ENCODE measurements around the gene ORC3. TPM values are rescaled to one million over a fixed set of nuclear protein-coding genes. Genes with fewer than 3 reads are reported as not detected.

Gene ORC3
- total and polyA plus RNA-seq, 10 of the 15 experiments (the other 5 are each of a cell fraction or from before 2014, with no cell fraction given): 27.2 to 76.3 (median 54.6) TPM

GRCh38 chr6:87541744-87542143, 48.2 kb upstream of the ORC3 start:
- FAIRE-seq (no peak), ATAC-seq (no peak), DNase-seq (ENCODE audit: low read depth, low spot score) (no peak)
- no peaks in the 10 kb centered on the region for H3K4me1 ChIP-seq (ENCODE audit: control insufficient read depth, insufficient read depth, low read length)
- ChIA-PET POLR2A (interaction anchor here (0.9 kb wide), 1 partner anchor 24 kb away, joined by 3 read pairs; no protein-coding TSS in a partner anchor), RAD21 (ENCODE audit: unreplicated experiment) (no interaction called here), SMC1A (ENCODE audit: uncharacterized antibody, unreplicated experiment) (interaction anchor here (0.7 kb wide), 1 partner anchor 26 kb away, joined by 3 read pairs; no protein-coding TSS in a partner anchor), CTCF (interaction anchor here (1.0 to 1.2 kb wide), 2 partner anchors 149 to 402 kb away, joined by 3 read pairs; no protein-coding TSS in a partner anchor)
- WGBS (ENCODE audit: insufficient coverage, insufficient replicate concordance, low lambda C conversion rate, missing lambda C conversion rate): 100% methylated on average over 2 of the region's 2 CpGs
- intact Hi-C loops (cut with micrococcal nuclease; ENCODE audit: unreplicated experiment) (no loop called here), in situ Hi-C loops (cut with MboI) (no loop called here)
- H3K9me3 ChIP-seq (replicated peaks; ENCODE audit: control insufficient read depth, insufficient read depth, low read length): peaks cover 7% of the 10 kb centered on the region; the same call in 1 of the 3 replicates
- H3K4me2 ChIP-seq (ENCODE audit: control insufficient read depth, insufficient read depth): no peak overlapping the region
- H3K27me3 ChIP-seq (replicated peaks in 1 of 2; ENCODE audit: control insufficient read depth in 2 of 2, insufficient read depth in 2 of 2, low read length in 1 of 2): no peaks in the 10 kb centered on the region
- no peaks in the 10 kb centered on the region for H3K79me2 ChIP-seq (ENCODE audit: control insufficient read depth, insufficient read depth, low read length)
- BruUV-seq (replicated peaks): no TSS peak
- H4K20me1 ChIP-seq (ENCODE audit: control insufficient read depth, insufficient read depth): no peaks in the 10 kb centered on the region
- H3K27ac ChIP-seq (ENCODE audit: control insufficient read depth, insufficient read depth): no peak overlapping the region
- peaks cover 6 to 14% of the 10 kb centered on the region in 2 experiments for H3K36me3 ChIP-seq (ENCODE audit: control insufficient read depth in 2 of 2, insufficient read depth in 2 of 2, low read length in 1 of 2)
- no peak overlapping the region for H2AFZ ChIP-seq (ENCODE audit: control insufficient read depth, low read depth, low read length)
- H3K9ac ChIP-seq (ENCODE audit: control insufficient read depth, insufficient read depth, low read length): no peak overlapping the region
- no peak overlapping the region for H3K4me3 ChIP-seq
- TF ChIP-seq MXI1 (IDR thresholded peaks at IDR 0.05; ENCODE audit: low read depth, low read length): no peak
- no peak for TF ChIP-seq USF1 (IDR thresholded peaks at IDR 0.05; ENCODE audit: borderline replicate concordance, extremely low read length, insufficient read depth, low read depth, low read length)
- no peak for TF ChIP-seq IRF4 (IDR thresholded peaks at IDR 0.05; ENCODE audit: low read depth, low read length)
- no peak for TF ChIP-seq KDM1A (IDR thresholded peaks at IDR 0.05; ENCODE audit: borderline replicate concordance)
- no peak for TF ChIP-seq RELA (IDR thresholded peaks at IDR 0.05; ENCODE audit: borderline replicate concordance, partially characterized antibody)
- TF ChIP-seq CUX1 (IDR thresholded peaks at IDR 0.05; ENCODE audit: insufficient replicate concordance, low read depth, low read length): no peak
